BLaER1 treated with 17β-estradiol and CSF1 and Interleukin-3, amounts not matched to agents 10 nM and 100 nM (cell line): ENCODE measurements around the gene BDP1.
"Not testable (repeated sequence)": the region's sequence is repeated elsewhere in the genome, so short reads cannot be mapped to it uniquely, and the experiment has no call there.

Experiments used
- H3K27ac ChIP-seq, 11 experiments: shearing (Covaris generic); formaldehyde crosslinking; 2 replicates each; pipeline ENCODE4 v1.8.1; 2022
- H3K27me3 ChIP-seq, 11 experiments: shearing (Covaris generic); formaldehyde crosslinking; 2 replicates each; pipeline ENCODE4 v1.8.1; 2022
- H3K36me3 ChIP-seq, 11 experiments: shearing (Covaris generic); formaldehyde crosslinking; 2 replicates each; pipeline ENCODE4 v1.8.1; 2022
- H3K4me1 ChIP-seq, 10 experiments: shearing (Covaris generic); formaldehyde crosslinking; 2 replicates each; pipeline ENCODE4 v1.8.1; 2022
- H3K4me2 ChIP-seq, 11 experiments: shearing (Covaris generic); formaldehyde crosslinking; 2 replicates each; pipeline ENCODE4 v1.8.1; 2022
- H3K4me3 ChIP-seq, 10 experiments: shearing (Covaris generic); formaldehyde crosslinking; 2 replicates each; pipeline ENCODE4 v1.8.1; 2022
- H3K9ac ChIP-seq, 11 experiments: shearing (Covaris generic); formaldehyde crosslinking; 2 replicates each; pipeline ENCODE4 v1.8.1; 2022
- H3K9me3 ChIP-seq, 11 experiments: shearing (Covaris generic); formaldehyde crosslinking; replicated peaks in 1 of 11; 2 replicates each; pipeline ENCODE4 v1.8.1; 2022
- H4K20me1 ChIP-seq, 11 experiments: shearing (Covaris generic); formaldehyde crosslinking; 2 replicates each; pipeline ENCODE4 v1.8.1; 2022
- Cebpa-rat ChIP-seq, 11 experiments: shearing (Covaris generic); IDR thresholded peaks; 2 replicates each; pipeline ENCODE4 v1.8.1; 2022

The BDP1 gene

GRCh38 chr5:71597001-71597400 is 141.6 kb downstream of the BDP1 start:
- Histone ChIP-seq H3K4me3 (no peak overlapping the region), H3K27ac (no peak overlapping the region), H3K36me3 (peaks cover 35 to 72% (median 52%) of the 10 kb centered on the region in 11 experiments), H3K4me2 (no peak overlapping the region), H3K4me1 (peaks cover 0 to 10% (median 0%) of the 10 kb centered on the region in 10 experiments; a peak in 4 of 20 replicates), H4K20me1 (no peaks in the 10 kb centered on the region; a peak in 1 of 22 replicates), H3K27me3 (no peaks in the 10 kb centered on the region), H3K9ac (no peak overlapping the region), H3K9me3 (no peaks in the 10 kb centered on the region)
- no peak for TF ChIP-seq Cebpa-rat (IDR thresholded peaks at IDR 0.05)

- Histone ChIP-seq H3K4me3 (no peak overlapping the region), H4K20me1 (no peaks in the 10 kb centered on the region), H3K4me2 (no peak overlapping the region), H3K27ac (no peak overlapping the region), H3K9ac (no peak overlapping the region), H3K4me1 (peaks cover 0 to 10% (median 0%) of the 10 kb centered on the region in 10 experiments; a peak in 4 of 20 replicates), H3K36me3 (peaks cover 56 to 83% (median 68%) of the 10 kb centered on the region in 11 experiments), H3K27me3 (no peaks in the 10 kb centered on the region), H3K9me3 (peaks cover 0 to 5% (median 0%) of the 10 kb centered on the region in 11 experiments; a peak in 2 of 22 replicates)
- no peak for TF ChIP-seq Cebpa-rat (IDR thresholded peaks at IDR 0.05)
Measured at GRCh38 chr5:71600783-71601182, 145.3 kb downstream of the BDP1 start.

- H3K36me3 ChIP-seq: peaks cover 51 to 77% (median 67%) of the 10 kb centered on the region in 11 experiments
- peaks cover 0 to 10% (median 0%) of the 10 kb centered on the region in 10 experiments; a peak in 4 of 20 replicates for H3K4me1 ChIP-seq
Measured at GRCh38 chr5:71601222-71602026, 146.0 kb downstream of the BDP1 start.

GRCh38 chr5:71609916-71610315 is 154.5 kb downstream of the BDP1 start:
- H4K20me1 ChIP-seq, H3K4me2 ChIP-seq, H3K9me3 ChIP-seq, H3K4me1 ChIP-seq, H3K4me3 ChIP-seq, H3K9ac ChIP-seq, H3K27me3 ChIP-seq, H3K27ac ChIP-seq: not testable (repeated sequence)
- H3K36me3 ChIP-seq: peaks cover 4 to 32% (median 13%) of the 10 kb centered on the region in 11 experiments; a peak in 13 of 22 replicates

More at GRCh38 chr5:71601222-71602026, 146.0 kb downstream of the BDP1 start:
- Histone ChIP-seq H3K9me3 (peaks cover 0 to 5% (median 0%) of the 10 kb centered on the region in 11 experiments; a peak in 2 of 22 replicates), H3K27me3 (no peaks in the 10 kb centered on the region), H3K9ac (no peak overlapping the region), H3K4me3 (no peak overlapping the region), H4K20me1 (no peaks in the 10 kb centered on the region), H3K27ac (peak overlapping the region in 1 of 11 experiments; percentile 5; a peak in 2 of 22 replicates), H3K4me2 (no peak overlapping the region)
- no peak for TF ChIP-seq Cebpa-rat (IDR thresholded peaks at IDR 0.05)

- Histone ChIP-seq H3K9ac (no peak overlapping the region), H3K4me2 (no peak overlapping the region), H3K36me3 (peaks cover 12 to 65% (median 30%) of the 10 kb centered on the region in 11 experiments; a peak in 19 of 22 replicates), H4K20me1 (no peaks in the 10 kb centered on the region), H3K4me3 (no peak overlapping the region), H3K27me3 (no peaks in the 10 kb centered on the region), H3K4me1 (no peaks in the 10 kb centered on the region), H3K9me3 (no peaks in the 10 kb centered on the region), H3K27ac (no peak overlapping the region)
- TF ChIP-seq Cebpa-rat (IDR thresholded peaks at IDR 0.05): no peak
Measured at GRCh38 chr5:71615809-71616208, 160.4 kb downstream of the BDP1 start.
